SU-DHL-6 (cell line): ENCODE results near the gene NEU3.
"Not testable (repeated sequence)": the region's sequence is repeated elsewhere in the genome, so short reads cannot be mapped to it uniquely, and the experiment has no call there.

Experiments used
- H2AFZ ChIP-seq: fragments of 200-600 bp; sonication (generic); 2 replicates; pipeline ENCODE4 v1.6.1; 2014; ENCODE audit warnings: low read depth, mild to moderate bottlenecking, moderate library complexity, mixed read lengths, antibody characterized with exemption, low read length; ENCODE audit not compliant: severe bottlenecking
- H3F3A ChIP-seq: fragments of 200-600 bp; shearing (Covaris generic); 2 replicates; pipeline ENCODE4 v1.6.0; 2016; ENCODE audit warnings: antibody characterized with exemption, mild to moderate bottlenecking; ENCODE audit not compliant: insufficient read depth
- H3K27ac ChIP-seq: fragments of 200-600 bp; sonication (generic); 2 replicates; pipeline ENCODE4 v1.5.1; 2016; ENCODE audit warnings: low read depth, mild to moderate bottlenecking, low read length, moderate library complexity, mixed read lengths
- H3K27me3 ChIP-seq: fragments of 200-600 bp; sonication (generic), shearing (Covaris generic); 2 replicates; pipeline ENCODE4 v1.6.0; 2014; ENCODE audit warnings: mild to moderate bottlenecking, low read length
- H3K36me3 ChIP-seq: fragments of 200-600 bp; sonication (generic); 2 replicates; pipeline ENCODE4 v1.6.1; 2014; ENCODE audit warnings: mild to moderate bottlenecking, low read length, mixed read lengths
- H3K4me2 ChIP-seq: fragments of 300-600, 200-600 bp; shearing (Covaris generic), sonication (generic); 2 replicates; pipeline ENCODE4 v1.6.0; 2014; ENCODE audit warnings: low read length, low read depth, mild to moderate bottlenecking; ENCODE audit not compliant: poor library complexity, severe bottlenecking
- H3K4me3 ChIP-seq: fragments of 200-600 bp; sonication (generic); 2 replicates; pipeline ENCODE4 v1.5.1; 2014; ENCODE audit warnings: antibody characterized with exemption, low read length, mild to moderate bottlenecking, mixed read lengths; ENCODE audit not compliant: insufficient read depth, poor library complexity, severe bottlenecking
- H3K79me2 ChIP-seq: fragments of 200-600 bp; sonication (generic); 2 replicates; pipeline ENCODE4 v1.6.1; 2014; ENCODE audit warnings: mild to moderate bottlenecking, low read length, moderate library complexity; ENCODE audit not compliant: insufficient read depth
- H3K9ac ChIP-seq: fragments of 200-600 bp; sonication (generic); 2 replicates; pipeline ENCODE4 v1.7.0; 2014; ENCODE audit warnings: mild to moderate bottlenecking, low read length
- H3K9me2 ChIP-seq: fragments of 200-600 bp; sonication (generic); replicated peaks from 2 replicates; pipeline ENCODE4 v1.6.1; 2014; ENCODE audit warnings: low read length; ENCODE audit not compliant: insufficient read depth
- H3K9me3 ChIP-seq: fragments of 200-600 bp; sonication (generic); 2 replicates; pipeline ENCODE4 v1.6.1; 2014; ENCODE audit warnings: low read length, mixed read lengths; ENCODE audit not compliant: insufficient read depth
- H4K20me1 ChIP-seq: fragments of 200-600 bp; sonication (generic); 2 replicates; pipeline ENCODE4 v1.6.1; 2014; ENCODE audit warnings: low read depth, mild to moderate bottlenecking, antibody characterized with exemption, low read length, moderate library complexity, mixed read lengths
- EZH2phosphoT487 ChIP-seq: fragments of 200-600 bp; sonication (generic), shearing (Covaris generic); conservative IDR thresholded peaks from 2 replicates; pipeline ENCODE4 v1.6.1; 2018; ENCODE audit warnings: mild to moderate bottlenecking, antibody characterized with exemption, low read length, moderate library complexity, mixed read lengths
- TF ChIP-seq, protein P1 (sequence below): fragments of 200-600 bp; sonication (generic); IDR thresholded peaks from one replicate; pipeline ENCODE4 v1.5.1; 2017; ENCODE audit warnings: antibody characterized with exemption, mild to moderate bottlenecking, low read length, moderate library complexity; ENCODE audit not compliant: insufficient read depth, poor library complexity, severe bottlenecking

Gene NEU3

DNA sequence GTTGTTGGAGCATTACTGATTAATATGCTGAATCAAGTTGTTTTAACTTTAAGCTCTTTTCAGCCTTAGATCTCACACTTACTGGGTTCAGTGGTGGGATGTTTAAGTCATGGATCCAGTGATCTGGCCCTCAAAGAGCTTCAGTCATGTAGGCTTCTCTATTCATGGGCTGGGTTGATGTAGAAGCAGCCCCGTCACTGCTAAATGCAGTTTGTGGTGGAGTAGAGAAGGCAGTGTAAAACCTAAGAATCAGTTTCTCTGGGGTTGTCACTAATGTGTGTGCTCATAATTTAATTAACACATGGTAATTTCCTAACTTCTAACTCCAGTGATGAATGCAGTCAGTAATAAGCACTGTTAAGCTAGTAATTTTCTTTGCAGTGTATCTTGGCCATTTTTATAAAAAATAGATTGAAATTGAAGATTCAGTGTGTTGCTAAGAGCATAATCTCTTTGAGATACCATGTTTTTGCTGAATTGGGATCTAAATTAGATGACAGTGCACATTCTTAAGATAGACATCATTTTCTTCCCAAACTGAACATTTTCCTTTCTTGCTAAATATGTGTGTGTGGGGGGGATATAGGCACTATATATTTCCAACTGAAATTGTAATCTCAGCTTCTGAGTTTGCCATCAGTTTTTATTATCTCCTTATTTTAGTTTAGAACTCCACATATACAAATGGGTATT, 30.6 kb upstream of the NEU3 start:
- TF ChIP-seq, protein P1, sequence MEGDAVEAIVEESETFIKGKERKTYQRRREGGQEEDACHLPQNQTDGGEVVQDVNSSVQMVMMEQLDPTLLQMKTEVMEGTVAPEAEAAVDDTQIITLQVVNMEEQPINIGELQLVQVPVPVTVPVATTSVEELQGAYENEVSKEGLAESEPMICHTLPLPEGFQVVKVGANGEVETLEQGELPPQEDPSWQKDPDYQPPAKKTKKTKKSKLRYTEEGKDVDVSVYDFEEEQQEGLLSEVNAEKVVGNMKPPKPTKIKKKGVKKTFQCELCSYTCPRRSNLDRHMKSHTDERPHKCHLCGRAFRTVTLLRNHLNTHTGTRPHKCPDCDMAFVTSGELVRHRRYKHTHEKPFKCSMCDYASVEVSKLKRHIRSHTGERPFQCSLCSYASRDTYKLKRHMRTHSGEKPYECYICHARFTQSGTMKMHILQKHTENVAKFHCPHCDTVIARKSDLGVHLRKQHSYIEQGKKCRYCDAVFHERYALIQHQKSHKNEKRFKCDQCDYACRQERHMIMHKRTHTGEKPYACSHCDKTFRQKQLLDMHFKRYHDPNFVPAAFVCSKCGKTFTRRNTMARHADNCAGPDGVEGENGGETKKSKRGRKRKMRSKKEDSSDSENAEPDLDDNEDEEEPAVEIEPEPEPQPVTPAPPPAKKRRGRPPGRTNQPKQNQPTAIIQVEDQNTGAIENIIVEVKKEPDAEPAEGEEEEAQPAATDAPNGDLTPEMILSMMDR: no peak
- TF ChIP-seq EZH2phosphoT487: no peak
- no peaks in the 10 kb centered on the region for H3K27me3 ChIP-seq
- H3K4me2 ChIP-seq: no peak overlapping the region
- H4K20me1 ChIP-seq: peaks cover 23% of the 10 kb centered on the region
- H3K27ac ChIP-seq: no peak overlapping the region
- no peak overlapping the region for H2AFZ ChIP-seq
- H3K4me3 ChIP-seq: no peak overlapping the region
- no peaks in the 10 kb centered on the region for H3K9me3 ChIP-seq
- H3K9me2 ChIP-seq: no peaks in the 10 kb centered on the region
- peaks cover 7% of the 10 kb centered on the region; the same call in 1 of the 2 replicates for H3K36me3 ChIP-seq
- H3K79me2 ChIP-seq: peaks cover 99% of the 10 kb centered on the region
- no peak overlapping the region for H3K9ac ChIP-seq
- no peaks in the 10 kb centered on the region for H3F3A ChIP-seq

DNA sequence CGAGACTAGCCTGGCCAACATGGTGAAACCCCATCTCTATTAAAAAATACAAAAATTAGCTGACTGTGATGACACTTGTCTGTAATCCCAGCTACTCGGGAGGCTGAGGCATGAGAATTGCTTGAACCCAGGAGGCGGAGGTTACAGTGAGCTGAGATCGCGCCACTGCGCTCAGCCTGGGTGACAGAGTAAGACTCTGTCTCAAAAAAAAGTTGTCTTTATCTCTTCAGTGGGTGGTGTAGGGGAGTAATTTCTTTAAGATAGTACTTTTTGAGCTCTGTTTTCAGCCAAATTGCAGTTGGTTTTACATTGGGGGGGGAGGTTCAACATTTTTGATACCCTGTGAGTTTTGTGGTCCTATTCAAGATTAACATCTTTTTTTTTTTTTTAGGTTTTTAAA, 28.6 kb upstream of the NEU3 start:
- H3K36me3 ChIP-seq: peaks cover 22% of the 10 kb centered on the region
- H3K4me2 ChIP-seq, H3K4me3 ChIP-seq, H3K27me3 ChIP-seq, H3K9me3 ChIP-seq, H3K9me2 ChIP-seq, H3K9ac ChIP-seq, H3F3A ChIP-seq, H2AFZ ChIP-seq, H3K27ac ChIP-seq: not testable (repeated sequence)
- H4K20me1 ChIP-seq: peaks cover 30% of the 10 kb centered on the region
- H3K79me2 ChIP-seq: peaks cover 98% of the 10 kb centered on the region

DNA sequence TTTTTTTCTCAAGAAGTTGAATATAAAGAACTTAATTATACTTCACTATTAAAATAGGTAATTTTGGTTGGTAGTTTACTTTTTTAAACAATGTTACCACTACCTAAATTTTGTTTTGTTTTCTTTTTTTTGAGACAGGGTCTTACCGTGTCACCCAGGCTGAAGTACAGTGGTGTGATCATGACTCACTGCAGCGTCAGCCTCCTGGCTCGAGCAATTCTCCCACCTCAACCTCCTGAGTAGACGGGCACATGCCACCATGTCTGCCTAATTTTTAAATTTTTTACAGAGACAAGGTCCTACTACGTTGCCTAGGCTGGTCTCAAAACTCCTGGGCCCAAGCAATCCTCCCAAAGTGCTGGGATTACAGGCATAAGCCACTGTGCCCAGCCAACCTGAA, 22.1 kb upstream of the NEU3 start:
- H2AFZ ChIP-seq: no peak overlapping the region
- H3K4me3 ChIP-seq: no peak overlapping the region
- no peaks in the 10 kb centered on the region for H3K9me3 ChIP-seq
- no peak for TF ChIP-seq EZH2phosphoT487
- TF ChIP-seq, protein P1: no peak
- H3K9ac ChIP-seq: no peak overlapping the region
- peaks cover 62% of the 10 kb centered on the region for H3K79me2 ChIP-seq
- no peak overlapping the region for H3K27ac ChIP-seq
- H3K9me2 ChIP-seq: no peaks in the 10 kb centered on the region
- no peak overlapping the region for H3K4me2 ChIP-seq
- H3K27me3 ChIP-seq: no peaks in the 10 kb centered on the region
- peaks cover 41% of the 10 kb centered on the region for H3K36me3 ChIP-seq
- peaks cover 21% of the 10 kb centered on the region; the same call in 1 of the 2 replicates for H4K20me1 ChIP-seq
- H3F3A ChIP-seq: 0 out of 2 replicates have a peak, but pooled peaks cover 4% of the 10 kb centered on the region

DNA sequence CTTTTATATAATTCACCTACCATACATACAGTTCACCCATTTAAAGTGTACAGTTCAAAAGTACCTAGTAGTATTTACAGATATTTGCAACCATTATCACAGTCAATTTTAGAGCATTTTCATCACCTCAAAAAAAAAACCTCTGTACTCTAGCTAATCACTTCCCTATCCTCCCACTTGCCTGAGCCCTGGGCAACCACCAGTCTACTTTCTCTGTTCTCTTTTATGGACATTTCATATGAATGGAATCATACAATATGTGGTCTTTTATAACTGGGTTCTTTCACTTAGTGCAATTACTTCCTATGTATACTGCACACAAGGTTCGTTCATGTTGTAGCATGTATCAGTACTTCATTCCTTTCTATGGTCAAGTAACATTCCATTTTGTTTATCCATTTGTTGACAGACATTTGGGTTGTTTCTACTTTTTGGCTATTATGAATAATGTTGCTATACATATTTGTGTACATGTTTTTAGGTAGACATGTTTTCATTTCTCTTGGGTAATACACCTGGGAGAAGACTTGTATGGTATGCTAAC, 17.8 kb upstream of the NEU3 start:
- Histone ChIP-seq H3K9me3 (no peaks in the 10 kb centered on the region), H3K27me3 (no peaks in the 10 kb centered on the region), H3K9ac (no peak overlapping the region), H3F3A (no peaks in the 10 kb centered on the region), H4K20me1 (0 out of 2 replicates have a peak, but pooled peaks cover 10% of the 10 kb centered on the region), H3K4me2 (no peak overlapping the region), H3K36me3 (peaks cover 34% of the 10 kb centered on the region), H3K9me2 (no peaks in the 10 kb centered on the region), H3K79me2 (peaks cover 21% of the 10 kb centered on the region), H3K4me3 (no peak overlapping the region), H2AFZ (no peak overlapping the region), H3K27ac (no peak overlapping the region)
- TF ChIP-seq EZH2phosphoT487: no peak
- TF ChIP-seq, protein P1: no peak
